SU-DHL-6 (cell line): ENCODE measurements around the gene SMARCAL1.

Source experiments
- H2AFZ ChIP-seq: fragments of 200-600 bp; sonication (generic); 2 replicates; pipeline ENCODE4 v1.6.1; 2014; ENCODE audit warnings: low read depth, mild to moderate bottlenecking, moderate library complexity, mixed read lengths, antibody characterized with exemption, low read length; ENCODE audit not compliant: severe bottlenecking
- H3F3A ChIP-seq: fragments of 200-600 bp; shearing (Covaris generic); 2 replicates; pipeline ENCODE4 v1.6.0; 2016; ENCODE audit warnings: antibody characterized with exemption, mild to moderate bottlenecking; ENCODE audit not compliant: insufficient read depth
- H3K27ac ChIP-seq: fragments of 200-600 bp; sonication (generic); 2 replicates; pipeline ENCODE4 v1.5.1; 2016; ENCODE audit warnings: low read depth, mild to moderate bottlenecking, low read length, moderate library complexity, mixed read lengths
- H3K27me3 ChIP-seq: fragments of 200-600 bp; sonication (generic), shearing (Covaris generic); 2 replicates; pipeline ENCODE4 v1.6.0; 2014; ENCODE audit warnings: mild to moderate bottlenecking, low read length
- H3K36me3 ChIP-seq: fragments of 200-600 bp; sonication (generic); 2 replicates; pipeline ENCODE4 v1.6.1; 2014; ENCODE audit warnings: mild to moderate bottlenecking, low read length, mixed read lengths
- H3K4me2 ChIP-seq: fragments of 300-600, 200-600 bp; shearing (Covaris generic), sonication (generic); 2 replicates; pipeline ENCODE4 v1.6.0; 2014; ENCODE audit warnings: low read length, low read depth, mild to moderate bottlenecking; ENCODE audit not compliant: poor library complexity, severe bottlenecking
- H3K4me3 ChIP-seq: fragments of 200-600 bp; sonication (generic); 2 replicates; pipeline ENCODE4 v1.5.1; 2014; ENCODE audit warnings: antibody characterized with exemption, low read length, mild to moderate bottlenecking, mixed read lengths; ENCODE audit not compliant: insufficient read depth, poor library complexity, severe bottlenecking
- H3K79me2 ChIP-seq: fragments of 200-600 bp; sonication (generic); 2 replicates; pipeline ENCODE4 v1.6.1; 2014; ENCODE audit warnings: mild to moderate bottlenecking, low read length, moderate library complexity; ENCODE audit not compliant: insufficient read depth
- H3K9ac ChIP-seq: fragments of 200-600 bp; sonication (generic); 2 replicates; pipeline ENCODE4 v1.7.0; 2014; ENCODE audit warnings: mild to moderate bottlenecking, low read length
- H3K9me2 ChIP-seq: fragments of 200-600 bp; sonication (generic); replicated peaks from 2 replicates; pipeline ENCODE4 v1.6.1; 2014; ENCODE audit warnings: low read length; ENCODE audit not compliant: insufficient read depth
- H3K9me3 ChIP-seq: fragments of 200-600 bp; sonication (generic); 2 replicates; pipeline ENCODE4 v1.6.1; 2014; ENCODE audit warnings: low read length, mixed read lengths; ENCODE audit not compliant: insufficient read depth
- H4K20me1 ChIP-seq: fragments of 200-600 bp; sonication (generic); 2 replicates; pipeline ENCODE4 v1.6.1; 2014; ENCODE audit warnings: low read depth, mild to moderate bottlenecking, antibody characterized with exemption, low read length, moderate library complexity, mixed read lengths
- EZH2phosphoT487 ChIP-seq: fragments of 200-600 bp; sonication (generic), shearing (Covaris generic); conservative IDR thresholded peaks from 2 replicates; pipeline ENCODE4 v1.6.1; 2018; ENCODE audit warnings: mild to moderate bottlenecking, antibody characterized with exemption, low read length, moderate library complexity, mixed read lengths
- TF ChIP-seq, protein P1 (sequence below): fragments of 200-600 bp; sonication (generic); IDR thresholded peaks from one replicate; pipeline ENCODE4 v1.5.1; 2017; ENCODE audit warnings: antibody characterized with exemption, mild to moderate bottlenecking, low read length, moderate library complexity; ENCODE audit not compliant: insufficient read depth, poor library complexity, severe bottlenecking

SMARCAL1 gene

DNA sequence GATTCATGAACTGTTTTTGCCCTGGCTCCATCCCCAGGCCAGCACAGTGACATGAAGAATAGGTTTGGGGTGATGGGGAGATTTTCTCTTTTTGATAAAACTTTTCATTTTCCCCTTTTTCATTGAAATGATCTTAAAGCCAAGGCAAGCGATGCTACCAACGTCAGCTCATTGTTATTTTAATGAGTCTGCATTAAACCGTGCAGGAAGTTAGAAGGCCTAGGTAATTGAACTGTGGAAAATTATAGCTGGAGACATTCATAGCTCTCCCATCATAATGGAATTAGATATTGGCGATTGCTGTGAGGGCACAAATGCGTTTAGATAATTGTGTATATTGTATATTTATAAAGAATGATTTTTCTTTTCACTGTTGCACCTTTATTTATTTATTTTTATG, 33.2 kb downstream of the SMARCAL1 start:
- no peak overlapping the region for H3K9ac ChIP-seq
- TF ChIP-seq EZH2phosphoT487: no peak
- H3K36me3 ChIP-seq: peaks cover 17% of the 10 kb centered on the region; the same call in 1 of the 2 replicates
- H3K4me3 ChIP-seq: no peak overlapping the region
- H3K9me3 ChIP-seq: no peaks in the 10 kb centered on the region
- H3K79me2 ChIP-seq: no peaks in the 10 kb centered on the region
- no peak overlapping the region for H2AFZ ChIP-seq
- no peaks in the 10 kb centered on the region for H3K27me3 ChIP-seq
- no peak overlapping the region for H3K27ac ChIP-seq
- no peaks in the 10 kb centered on the region for H3K9me2 ChIP-seq
- H4K20me1 ChIP-seq: no peaks in the 10 kb centered on the region
- H3F3A ChIP-seq: no peaks in the 10 kb centered on the region
- H3K4me2 ChIP-seq: no peak overlapping the region

DNA sequence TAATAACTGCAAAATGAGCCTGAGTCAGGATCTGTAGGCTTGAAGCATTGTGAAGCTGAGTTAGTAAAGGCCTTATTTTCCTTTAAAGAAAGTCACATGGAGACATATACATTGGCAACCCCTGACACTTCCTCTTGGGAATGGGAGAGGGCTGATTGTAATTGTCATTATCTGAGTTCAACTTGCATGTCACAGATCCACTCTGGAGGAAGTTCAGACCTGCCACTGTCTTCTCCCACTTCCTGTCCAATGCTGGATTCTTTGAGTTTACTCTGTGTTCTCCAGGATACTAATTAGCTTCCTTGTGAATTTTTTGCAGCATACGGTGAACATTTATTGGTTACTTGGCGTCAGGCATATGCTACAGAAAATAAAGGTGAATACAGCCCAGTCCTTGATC, 34.1 kb downstream of the SMARCAL1 start:
- Histone ChIP-seq H3K9me3 (no peaks in the 10 kb centered on the region), H3K4me3 (no peak overlapping the region), H3K4me2 (no peak overlapping the region), H3K79me2 (no peaks in the 10 kb centered on the region), H3K9me2 (no peaks in the 10 kb centered on the region), H3F3A (no peaks in the 10 kb centered on the region), H3K36me3 (peaks cover 24% of the 10 kb centered on the region; the same call in 1 of the 2 replicates), H2AFZ (no peak overlapping the region), H4K20me1 (no peaks in the 10 kb centered on the region), H3K9ac (no peak overlapping the region), H3K27me3 (no peaks in the 10 kb centered on the region), H3K27ac (no peak overlapping the region)
- TF ChIP-seq EZH2phosphoT487: no peak
- TF ChIP-seq, protein P1, sequence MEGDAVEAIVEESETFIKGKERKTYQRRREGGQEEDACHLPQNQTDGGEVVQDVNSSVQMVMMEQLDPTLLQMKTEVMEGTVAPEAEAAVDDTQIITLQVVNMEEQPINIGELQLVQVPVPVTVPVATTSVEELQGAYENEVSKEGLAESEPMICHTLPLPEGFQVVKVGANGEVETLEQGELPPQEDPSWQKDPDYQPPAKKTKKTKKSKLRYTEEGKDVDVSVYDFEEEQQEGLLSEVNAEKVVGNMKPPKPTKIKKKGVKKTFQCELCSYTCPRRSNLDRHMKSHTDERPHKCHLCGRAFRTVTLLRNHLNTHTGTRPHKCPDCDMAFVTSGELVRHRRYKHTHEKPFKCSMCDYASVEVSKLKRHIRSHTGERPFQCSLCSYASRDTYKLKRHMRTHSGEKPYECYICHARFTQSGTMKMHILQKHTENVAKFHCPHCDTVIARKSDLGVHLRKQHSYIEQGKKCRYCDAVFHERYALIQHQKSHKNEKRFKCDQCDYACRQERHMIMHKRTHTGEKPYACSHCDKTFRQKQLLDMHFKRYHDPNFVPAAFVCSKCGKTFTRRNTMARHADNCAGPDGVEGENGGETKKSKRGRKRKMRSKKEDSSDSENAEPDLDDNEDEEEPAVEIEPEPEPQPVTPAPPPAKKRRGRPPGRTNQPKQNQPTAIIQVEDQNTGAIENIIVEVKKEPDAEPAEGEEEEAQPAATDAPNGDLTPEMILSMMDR: no peak

DNA sequence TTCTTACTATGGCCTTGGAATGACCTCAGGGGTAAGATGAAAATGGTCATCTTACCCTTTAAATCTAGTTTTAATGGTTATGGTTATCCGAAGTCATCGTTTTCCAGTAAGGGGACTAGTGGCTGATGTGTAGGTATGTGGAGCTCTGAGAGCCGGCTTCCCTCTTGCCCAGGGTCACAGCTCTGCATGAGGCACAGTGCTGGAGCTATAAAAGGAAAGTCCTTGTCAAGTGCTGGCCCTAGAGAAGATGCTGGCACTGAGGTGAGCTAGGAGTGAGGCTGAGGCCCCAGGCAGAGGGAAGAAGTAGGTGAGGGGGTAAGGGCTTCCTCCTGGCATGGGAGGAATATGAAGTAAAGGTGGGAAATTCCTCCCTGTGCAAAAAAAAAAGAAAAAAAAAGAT, 35.0 kb downstream of the SMARCAL1 start:
- Histone ChIP-seq H3K9me3 (no peaks in the 10 kb centered on the region), H3K4me2 (no peak overlapping the region), H3F3A (no peaks in the 10 kb centered on the region), H3K9me2 (no peaks in the 10 kb centered on the region), H3K9ac (no peak overlapping the region), H3K4me3 (no peak overlapping the region), H3K27ac (no peak overlapping the region), H4K20me1 (no peaks in the 10 kb centered on the region), H3K36me3 (peaks cover 28% of the 10 kb centered on the region; the same call in 1 of the 2 replicates), H2AFZ (no peak overlapping the region), H3K27me3 (no peaks in the 10 kb centered on the region), H3K79me2 (no peaks in the 10 kb centered on the region)
- TF ChIP-seq, protein P1: no peak
- TF ChIP-seq EZH2phosphoT487: no peak

GRCh38 chr2:216448829-216449228, 36.5 kb downstream of the SMARCAL1 start:
- Histone ChIP-seq H3K9me2 (no peaks in the 10 kb centered on the region), H2AFZ (no peak overlapping the region), H3K27me3 (no peaks in the 10 kb centered on the region), H3K79me2 (no peaks in the 10 kb centered on the region), H3F3A (no peaks in the 10 kb centered on the region), H3K27ac (no peak overlapping the region), H3K4me3 (no peak overlapping the region), H3K9me3 (no peaks in the 10 kb centered on the region), H3K4me2 (no peak overlapping the region), H3K36me3 (peaks cover 28% of the 10 kb centered on the region; the same call in 1 of the 2 replicates), H3K9ac (no peak overlapping the region), H4K20me1 (no peaks in the 10 kb centered on the region)
- TF ChIP-seq, protein P1: no peak
- TF ChIP-seq EZH2phosphoT487: no peak
